ENCODE data around the gene COL20A1.
A peak's percentile ranks its signal among the peaks of the same experiment; 100 is the strongest.

COL20A1 gene

GRCh38 chr20:63309261-63310071, 16.5 kb downstream of the COL20A1 start:
- peak in 1 of 2 experiments; percentile 8 for DNase-seq

- DNase-seq = no peak
Measured at GRCh38 chr20:63310265-63310991, 17.4 kb downstream of the COL20A1 start.

- no peak for DNase-seq
Measured at GRCh38 chr20:63311186-63311832, 18.3 kb downstream of the COL20A1 start.

DNA sequence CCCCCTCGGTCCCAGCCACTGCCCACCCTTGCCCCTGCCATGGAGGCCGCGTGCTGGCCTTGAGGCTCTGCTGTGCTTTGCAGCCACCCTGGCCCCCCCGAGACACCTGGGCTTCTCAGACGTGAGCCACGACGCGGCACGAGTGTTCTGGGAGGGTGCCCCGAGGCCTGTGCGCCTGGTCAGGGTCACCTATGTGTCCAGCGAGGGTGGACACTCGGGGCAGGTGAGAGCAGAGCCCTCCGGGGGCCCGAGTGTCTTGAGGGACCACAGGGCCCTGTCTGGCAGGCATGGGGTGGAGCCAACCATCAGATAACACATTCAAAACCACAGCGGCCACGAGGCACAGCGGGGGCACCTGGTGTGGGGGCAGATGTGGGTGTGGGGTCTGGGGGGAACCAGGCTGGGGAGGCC, 18.9 kb downstream of the COL20A1 start:
- no peak for DNase-seq

DNA sequence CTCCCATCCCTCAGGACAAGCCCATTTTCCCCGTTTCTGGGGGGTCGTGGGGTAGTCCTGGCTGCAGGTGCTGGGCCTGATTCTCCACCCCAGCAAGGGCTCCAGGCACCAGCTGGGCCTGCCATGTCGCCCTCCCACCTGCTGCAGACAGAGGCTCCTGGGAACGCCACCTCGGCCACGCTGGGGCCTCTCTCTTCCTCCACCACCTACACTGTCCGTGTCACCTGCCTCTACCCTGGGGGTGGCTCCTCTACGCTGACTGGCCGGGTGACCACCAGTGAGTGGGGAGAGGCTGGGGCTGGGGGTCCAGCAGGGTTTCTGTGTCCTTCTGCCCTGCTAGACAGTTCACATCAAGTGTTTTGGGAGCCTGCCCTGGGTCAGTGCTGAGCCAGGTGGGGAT, 19.3 kb downstream of the COL20A1 start:
- DNase-seq = no peak

- no peak for DNase-seq
Measured at GRCh38 chr20:63312690-63313348, 19.8 kb downstream of the COL20A1 start.

DNA sequence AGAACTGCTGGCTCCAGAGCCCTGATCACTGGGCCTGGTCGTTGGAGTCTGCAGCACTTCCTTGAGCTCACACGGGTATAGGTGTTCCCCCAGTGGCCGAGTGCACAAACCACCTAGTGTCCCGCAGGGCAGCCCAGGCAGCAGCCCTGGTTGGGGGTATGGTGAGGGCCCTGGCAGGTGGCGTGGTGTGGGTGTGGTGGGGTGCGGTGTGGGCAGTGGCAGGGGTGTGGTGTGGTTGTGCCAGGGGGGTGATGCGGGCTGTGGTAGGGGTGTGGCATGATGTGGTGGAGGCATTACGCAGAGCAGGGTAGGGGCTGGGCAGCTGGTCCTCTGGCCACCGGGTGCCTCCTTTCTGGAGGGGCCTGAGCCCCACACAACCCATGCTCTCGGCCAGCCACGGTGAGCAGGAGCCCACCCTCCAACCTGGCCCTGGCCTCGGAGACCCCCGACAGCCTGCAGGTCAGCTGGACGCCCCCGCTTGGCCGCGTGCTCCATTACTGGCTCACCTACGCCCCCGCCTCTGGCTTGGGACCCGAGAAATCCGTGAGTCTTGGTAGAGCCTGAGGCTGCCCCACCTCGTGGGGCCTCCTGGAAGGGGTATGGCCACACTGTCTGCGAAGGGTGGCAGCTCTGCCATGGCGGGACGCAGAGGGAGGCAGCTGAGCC, 20.5 kb downstream of the COL20A1 start:
- no peak for DNase-seq

DNA sequence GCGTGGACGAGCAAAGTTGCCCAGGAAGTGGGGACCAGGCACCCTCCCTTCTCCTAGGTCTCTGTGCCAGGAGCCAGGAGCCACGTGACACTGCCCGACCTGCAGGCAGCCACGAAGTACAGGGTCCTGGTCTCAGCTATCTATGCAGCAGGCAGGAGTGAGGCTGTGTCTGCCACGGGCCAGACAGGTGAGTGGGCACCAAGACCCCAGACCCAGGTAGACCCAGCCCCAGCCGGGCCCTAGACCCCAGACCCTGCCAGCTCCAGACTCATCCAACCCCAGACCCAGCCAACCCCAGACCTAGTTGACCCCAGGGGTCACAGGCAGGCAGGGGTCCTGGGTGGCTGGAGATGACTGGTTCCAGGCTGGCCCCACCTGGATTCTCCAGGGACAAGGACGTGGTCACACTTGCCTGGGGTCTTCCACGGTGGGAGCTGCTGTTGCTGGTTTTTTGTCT, 21.1 kb downstream of the COL20A1 start:
- no peak for DNase-seq

GRCh38 chr20:63314566-63315239, 21.7 kb downstream of the COL20A1 start:
- no peak for DNase-seq

DNA sequence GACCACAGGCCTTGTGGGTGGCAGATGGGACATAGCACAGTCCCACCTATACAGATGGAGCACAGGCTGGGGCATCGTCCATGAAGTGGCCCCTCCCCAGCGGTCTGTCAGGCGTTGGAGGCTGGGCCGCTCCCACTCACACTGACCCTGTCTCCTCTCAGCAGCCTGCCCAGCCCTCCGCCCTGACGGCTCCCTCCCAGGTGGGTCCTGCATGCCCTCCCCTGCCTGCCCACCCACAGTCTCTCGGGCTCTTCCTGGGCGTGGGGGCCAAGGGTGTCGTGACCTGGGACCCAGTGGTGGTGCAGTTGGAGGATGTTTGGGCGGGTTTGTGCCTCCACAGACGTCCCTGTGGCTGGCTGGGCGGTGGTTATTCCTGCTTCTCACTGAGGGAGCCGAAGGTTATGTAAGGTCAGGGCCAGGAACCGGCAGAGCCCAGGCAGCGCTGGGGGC, 22.3 kb downstream of the COL20A1 start:
- DNase-seq = no peak

- DNase-seq = no peak
Measured at GRCh38 chr20:63315731-63316491, 22.9 kb downstream of the COL20A1 start.

DNA sequence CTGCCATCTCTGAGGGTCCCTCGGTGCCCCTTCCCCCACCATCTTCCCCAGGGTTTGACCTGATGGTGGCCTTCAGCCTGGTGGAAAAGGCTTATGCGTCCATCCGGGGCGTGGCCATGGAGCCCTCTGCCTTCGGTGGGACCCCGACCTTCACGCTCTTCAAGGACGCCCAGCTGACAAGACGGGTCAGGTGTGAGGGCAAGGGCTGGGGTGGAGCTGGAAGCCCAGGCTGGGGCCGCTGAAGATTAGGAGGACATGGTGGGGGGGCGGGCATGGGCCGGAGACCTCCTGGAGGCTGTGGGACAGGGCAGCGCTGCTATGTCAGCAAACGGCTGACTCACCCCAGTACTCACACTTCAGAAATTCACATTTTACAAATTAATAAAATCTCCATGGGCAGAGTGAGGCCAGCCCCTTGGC, 23.5 kb downstream of the COL20A1 start:
- no peak for DNase-seq

GRCh38 chr20:63317061-63317460, 24.1 kb downstream of the COL20A1 start:
- no peak for DNase-seq

GRCh38 chr20:63317601-63318291, 24.8 kb downstream of the COL20A1 start:
- DNase-seq = no peak

DNA sequence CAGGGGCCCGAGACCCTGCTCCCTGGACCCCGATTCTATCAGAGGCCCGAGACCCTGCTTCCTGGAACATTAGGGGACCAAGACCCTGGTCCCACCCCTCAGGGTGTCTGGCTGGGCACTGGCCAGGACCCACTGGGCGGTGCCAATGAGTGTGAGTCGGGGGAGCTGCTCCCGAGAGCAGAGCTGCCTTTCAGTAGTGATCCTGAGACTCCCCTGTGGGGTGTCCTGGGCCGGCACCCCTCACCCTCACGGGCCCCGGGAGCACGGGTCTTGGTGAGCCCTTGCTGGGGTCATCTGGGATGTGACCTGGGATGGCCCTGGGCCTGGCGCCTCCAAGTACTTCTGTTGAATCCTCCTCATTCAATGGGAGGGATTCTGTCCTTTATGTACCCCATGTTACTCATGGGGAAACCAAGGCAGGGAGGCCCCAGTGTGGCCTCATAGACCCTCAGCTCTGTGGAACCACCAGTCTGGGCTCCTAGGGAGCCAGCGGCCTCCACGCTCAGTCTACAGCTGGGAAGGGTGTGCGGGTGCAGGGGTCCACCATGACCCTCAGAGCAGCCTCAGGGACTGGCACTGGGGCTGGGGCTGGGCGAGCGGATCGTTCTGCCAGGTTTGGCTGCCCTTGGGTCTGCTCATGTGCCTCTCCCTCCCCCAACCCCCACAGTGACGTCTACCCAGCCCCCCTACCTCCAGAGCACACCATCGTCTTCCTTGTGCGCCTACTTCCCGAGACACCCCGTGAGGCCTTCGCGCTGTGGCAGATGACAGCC, 25.6 kb downstream of the COL20A1 start:
- DNase-seq = no peak

DNA sequence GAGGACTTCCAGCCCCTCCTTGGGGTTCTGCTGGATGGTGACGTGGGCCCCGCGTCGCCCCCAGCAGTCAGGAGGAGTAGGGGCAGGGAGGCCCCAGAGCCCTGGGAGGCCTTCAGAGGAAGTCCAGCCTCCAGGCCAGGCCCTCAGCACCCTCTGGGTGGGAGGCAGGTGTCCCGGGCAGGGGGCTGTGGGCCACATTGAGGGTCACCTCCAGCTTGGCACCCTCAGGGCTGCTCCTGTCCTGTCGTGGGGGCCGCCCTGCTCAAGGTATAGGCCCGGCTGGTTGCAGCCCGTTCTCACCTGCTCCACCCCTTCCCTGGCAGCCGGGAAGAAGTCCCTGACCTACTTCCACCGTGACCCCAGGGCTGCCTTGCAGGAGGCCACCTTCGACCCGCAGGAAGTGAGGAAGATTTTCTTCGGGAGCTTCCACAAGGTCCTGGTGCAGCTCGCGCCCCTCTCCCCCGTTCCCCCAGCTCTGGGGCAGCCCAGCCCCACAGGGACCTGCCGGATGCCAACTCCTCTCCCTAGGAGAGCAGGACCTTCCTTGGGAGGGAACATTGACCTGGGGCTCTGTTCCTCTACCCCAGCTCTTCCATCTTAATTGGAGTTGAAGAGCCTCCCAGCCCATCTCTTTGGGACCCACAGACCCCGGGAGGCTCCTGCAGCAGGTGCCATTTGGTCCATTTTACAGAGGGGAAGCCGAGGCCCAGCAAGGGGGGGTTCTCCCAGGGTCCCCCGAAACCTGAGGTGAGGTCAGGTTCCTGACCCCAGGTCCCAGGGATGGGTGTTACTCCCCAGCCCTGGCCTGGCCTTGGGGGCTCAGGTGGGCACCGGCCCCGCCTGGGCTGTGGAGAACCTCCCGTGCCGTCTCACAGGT, 26.4 kb downstream of the COL20A1 start:
- no peak for DNase-seq

DNA sequence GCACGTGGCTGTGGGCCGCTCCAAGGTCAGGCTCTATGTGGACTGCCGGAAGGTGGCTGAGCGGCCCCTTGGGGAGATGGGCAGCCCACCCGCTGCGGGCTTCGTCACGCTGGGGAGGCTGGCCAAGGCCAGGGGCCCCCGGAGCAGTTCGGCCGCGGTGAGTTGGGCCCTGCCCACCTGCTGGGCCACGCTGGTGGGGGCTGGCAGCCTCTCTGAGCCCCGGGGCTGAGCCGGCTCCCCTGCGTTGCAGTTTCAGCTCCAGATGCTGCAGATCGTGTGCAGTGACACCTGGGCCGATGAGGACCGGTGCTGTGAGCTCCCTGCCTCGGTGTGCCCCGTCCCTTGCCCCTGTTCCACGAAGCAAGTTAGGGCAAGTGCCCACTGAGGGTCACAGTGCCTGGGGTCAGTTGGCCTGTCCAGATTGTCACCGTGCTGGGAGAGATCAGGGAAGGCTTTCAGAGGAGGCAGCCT, 27.1 kb downstream of the COL20A1 start:
- no peak for DNase-seq

- DNase-seq = no peak
Measured at GRCh38 chr20:63320616-63321147, 27.7 kb downstream of the COL20A1 start.

Data from cerebellar nuclear complex (tissue), 1 donor.